ENCODE data around the gene AGFG2.
"Not testable (repeated sequence)": the region's sequence is repeated elsewhere in the genome, so short reads cannot be mapped to it uniquely, and the experiment has no call there.

Gene AGFG2

DNA sequence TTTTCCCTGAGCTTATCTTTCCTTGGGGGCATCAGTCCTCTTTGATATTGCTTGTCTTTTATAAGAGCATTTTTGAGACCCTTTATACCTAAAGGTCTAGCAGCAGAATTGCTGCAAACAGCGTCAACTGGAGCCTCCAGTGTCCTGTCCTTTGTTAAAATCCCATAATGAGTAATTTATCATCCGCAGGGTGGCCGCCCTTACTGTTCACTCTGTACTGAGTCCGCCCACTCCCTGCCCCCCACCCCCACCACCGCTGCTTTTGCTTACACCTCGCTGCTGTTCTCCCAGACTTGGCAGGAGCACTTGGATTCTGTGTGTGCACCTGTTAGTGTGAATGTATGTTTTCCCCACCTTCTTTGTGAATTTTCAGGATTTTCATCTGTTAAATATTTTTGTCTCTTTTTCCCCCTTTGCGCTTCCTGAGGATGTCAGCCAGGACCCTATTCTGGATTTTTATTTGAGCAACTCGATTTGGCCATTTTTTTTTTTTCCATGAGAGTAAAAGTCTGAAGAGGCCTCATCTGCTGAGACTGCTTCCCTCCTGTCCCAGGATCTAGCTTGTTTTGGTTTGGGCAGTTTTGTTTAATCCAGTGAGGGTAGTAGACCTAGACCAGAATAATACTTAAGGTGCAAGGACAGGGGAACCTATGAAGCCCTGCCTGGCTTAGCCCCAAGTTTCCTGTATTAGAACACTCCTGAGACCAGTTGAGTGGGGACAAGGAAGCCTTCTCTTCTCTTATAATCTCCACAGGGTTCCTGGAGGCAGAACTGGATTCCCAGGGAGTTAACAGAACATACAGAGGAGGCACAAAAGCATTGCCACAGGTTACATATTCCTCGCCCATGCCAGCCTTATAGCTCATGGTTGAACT lies 8.2 kb downstream of the AGFG2 start:
- no peak overlapping the region for H2AFZ ChIP-seq (ENCODE audit: low read depth, low read length)
- H4K20me1 ChIP-seq (ENCODE audit: insufficient read depth, low read length): no peaks in the 10 kb centered on the region
- peaks cover 46% of the 10 kb centered on the region for H3K79me2 ChIP-seq (ENCODE audit: low read length)
- peaks cover 81% of the 10 kb centered on the region for H3K4me1 ChIP-seq (ENCODE audit: low read length)
- H3K27me3 ChIP-seq (ENCODE audit: low read depth, low read length): no peaks in the 10 kb centered on the region
- no peaks in the 10 kb centered on the region for H3K9me3 ChIP-seq (ENCODE audit: insufficient read depth, low read length)
- TF ChIP-seq EZH2phosphoT487 (IDR thresholded peaks at IDR 0.05; ENCODE audit: low read depth): no peak
- TF ChIP-seq, protein P1, sequence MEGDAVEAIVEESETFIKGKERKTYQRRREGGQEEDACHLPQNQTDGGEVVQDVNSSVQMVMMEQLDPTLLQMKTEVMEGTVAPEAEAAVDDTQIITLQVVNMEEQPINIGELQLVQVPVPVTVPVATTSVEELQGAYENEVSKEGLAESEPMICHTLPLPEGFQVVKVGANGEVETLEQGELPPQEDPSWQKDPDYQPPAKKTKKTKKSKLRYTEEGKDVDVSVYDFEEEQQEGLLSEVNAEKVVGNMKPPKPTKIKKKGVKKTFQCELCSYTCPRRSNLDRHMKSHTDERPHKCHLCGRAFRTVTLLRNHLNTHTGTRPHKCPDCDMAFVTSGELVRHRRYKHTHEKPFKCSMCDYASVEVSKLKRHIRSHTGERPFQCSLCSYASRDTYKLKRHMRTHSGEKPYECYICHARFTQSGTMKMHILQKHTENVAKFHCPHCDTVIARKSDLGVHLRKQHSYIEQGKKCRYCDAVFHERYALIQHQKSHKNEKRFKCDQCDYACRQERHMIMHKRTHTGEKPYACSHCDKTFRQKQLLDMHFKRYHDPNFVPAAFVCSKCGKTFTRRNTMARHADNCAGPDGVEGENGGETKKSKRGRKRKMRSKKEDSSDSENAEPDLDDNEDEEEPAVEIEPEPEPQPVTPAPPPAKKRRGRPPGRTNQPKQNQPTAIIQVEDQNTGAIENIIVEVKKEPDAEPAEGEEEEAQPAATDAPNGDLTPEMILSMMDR (IDR thresholded peaks at IDR 0.05; ENCODE audit: low read depth, low read length): no peak
- H3K36me3 ChIP-seq (replicated peaks; ENCODE audit: low read depth, low read length): peaks cover 10% of the 10 kb centered on the region
- peak overlapping the region; percentile 67; the same call in 1 of the 2 replicates for H3K4me3 ChIP-seq (ENCODE audit: low read length)
- H3K4me2 ChIP-seq (ENCODE audit: low read length): peak overlapping the region; percentile 92
- peak overlapping the region; percentile 99 for H3K27ac ChIP-seq (ENCODE audit: low read length)
- peak overlapping the region; percentile 82; the same call in 1 of the 2 replicates for H3K9ac ChIP-seq (ENCODE audit: low read length)

DNA sequence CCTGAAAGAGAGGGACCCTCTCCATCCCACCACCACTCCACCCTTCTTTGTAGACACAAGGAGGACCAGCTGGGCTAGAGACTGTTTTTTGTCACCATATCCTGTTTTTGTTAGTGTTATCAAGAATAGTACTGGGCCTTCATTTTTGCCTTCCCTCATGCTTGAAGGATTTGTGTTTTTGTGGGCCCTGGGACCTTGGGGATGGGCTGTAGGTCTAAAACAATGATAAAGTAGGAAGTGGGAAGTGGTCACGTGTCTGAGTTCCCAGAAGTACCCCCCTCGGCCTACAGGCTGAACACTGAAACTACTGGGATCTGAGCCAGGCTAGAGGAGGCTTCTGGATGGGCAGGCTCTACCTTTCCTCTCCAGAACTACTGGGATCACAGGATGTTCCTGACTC lies 8.9 kb downstream of the AGFG2 start:
- Histone ChIP-seq H2AFZ (ENCODE audit: low read depth, low read length) (no peak overlapping the region), H3K4me1 (ENCODE audit: low read length) (peaks cover 74% of the 10 kb centered on the region), H3K36me3 (replicated peaks; ENCODE audit: low read depth, low read length) (peaks cover 13% of the 10 kb centered on the region), H3K27ac (ENCODE audit: low read length) (peak overlapping the region; percentile 99), H3K9me3 (ENCODE audit: insufficient read depth, low read length) (no peaks in the 10 kb centered on the region), H3K9ac (ENCODE audit: low read length) (peak overlapping the region; percentile 31; the same call in 1 of the 2 replicates), H3K27me3 (ENCODE audit: low read depth, low read length) (no peaks in the 10 kb centered on the region), H4K20me1 (ENCODE audit: insufficient read depth, low read length) (no peaks in the 10 kb centered on the region), H3K79me2 (ENCODE audit: low read length) (peaks cover 39% of the 10 kb centered on the region), H3K4me2 (ENCODE audit: low read length) (peak overlapping the region; percentile 92), H3K4me3 (ENCODE audit: low read length) (no peak overlapping the region)
- TF ChIP-seq EZH2phosphoT487 (IDR thresholded peaks at IDR 0.05; ENCODE audit: low read depth): no peak
- TF ChIP-seq, protein P1 (IDR thresholded peaks at IDR 0.05; ENCODE audit: low read depth, low read length): no peak

DNA sequence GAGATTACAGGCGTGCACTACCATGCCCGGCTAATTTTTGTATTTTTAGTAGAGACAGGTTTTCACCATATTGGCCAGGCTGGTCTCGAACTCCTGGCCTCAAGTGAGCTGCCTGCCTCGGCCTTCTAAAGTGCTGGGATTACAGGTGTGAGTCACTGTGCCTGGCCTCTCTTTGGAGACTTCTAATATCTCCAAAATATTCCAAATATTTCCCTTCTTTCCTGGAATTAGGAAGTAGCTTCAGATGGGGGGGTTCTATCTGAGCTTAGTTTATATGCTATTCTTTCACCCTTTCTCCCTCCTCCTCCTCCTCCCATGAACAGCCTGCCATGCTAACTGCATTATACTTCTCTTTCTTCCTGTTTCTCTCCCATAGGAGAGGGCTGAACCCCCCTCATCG lies 9.4 kb downstream of the AGFG2 start:
- not testable (repeated sequence) for H3K4me3 ChIP-seq (ENCODE audit: low read length); H3K4me2 ChIP-seq (ENCODE audit: low read length); H3K9me3 ChIP-seq (ENCODE audit: insufficient read depth, low read length); H3K27me3 ChIP-seq (ENCODE audit: low read depth, low read length); H2AFZ ChIP-seq (ENCODE audit: low read depth, low read length); H3K27ac ChIP-seq (ENCODE audit: low read length); H4K20me1 ChIP-seq (ENCODE audit: insufficient read depth, low read length); H3K9ac ChIP-seq (ENCODE audit: low read length)
- peaks cover 69% of the 10 kb centered on the region for H3K4me1 ChIP-seq (ENCODE audit: low read length)
- peaks cover 39% of the 10 kb centered on the region for H3K79me2 ChIP-seq (ENCODE audit: low read length)
- H3K36me3 ChIP-seq (replicated peaks; ENCODE audit: low read depth, low read length): peaks cover 19% of the 10 kb centered on the region

GRCh38 chr7:100552532-100552931 lies 13.5 kb downstream of the AGFG2 start:
- TF ChIP-seq, protein P1 (IDR thresholded peaks at IDR 0.05; ENCODE audit: low read depth, low read length): no peak
- TF ChIP-seq EZH2phosphoT487 (IDR thresholded peaks at IDR 0.05; ENCODE audit: low read depth): no peak
- Histone ChIP-seq H3K27me3 (ENCODE audit: low read depth, low read length) (no peaks in the 10 kb centered on the region), H3K79me2 (ENCODE audit: low read length) (peaks cover 11% of the 10 kb centered on the region), H2AFZ (ENCODE audit: low read depth, low read length) (no peak overlapping the region), H3K9me3 (ENCODE audit: insufficient read depth, low read length) (no peaks in the 10 kb centered on the region), H3K4me1 (ENCODE audit: low read length) (peaks cover 28% of the 10 kb centered on the region), H3K27ac (ENCODE audit: low read length) (no peak overlapping the region), H3K4me3 (ENCODE audit: low read length) (no peak overlapping the region), H3K4me2 (ENCODE audit: low read length) (no peak overlapping the region), H3K9ac (ENCODE audit: low read length) (no peak overlapping the region), H3K36me3 (replicated peaks; ENCODE audit: low read depth, low read length) (peaks cover 33% of the 10 kb centered on the region), H4K20me1 (ENCODE audit: insufficient read depth, low read length) (no peaks in the 10 kb centered on the region)
